Activated T-helper 17 cell treated with anti-CD3 and anti-CD28 coated beads, Interleukin-2, amount 50 U/mL, for 72 hours (primary cell): Measurements from ENCODE around the gene RAP1A. TPM values are rescaled to one million over a fixed set of nuclear protein-coding genes. Genes with fewer than 3 reads are reported as not detected.
A peak's percentile ranks its signal among the peaks of the same experiment; 100 is the strongest.
"Not testable (repeated sequence)": the region's sequence is repeated elsewhere in the genome, so short reads cannot be mapped to it uniquely, and the experiment has no call there.

Experiments used
- ATAC-seq: fragments of 150-1000 bp; cut with Tn5 transposase; replicated peaks from 2 replicates; pipeline ENCODE4 v1.10.0; 2021; ENCODE audit warnings: mild to moderate bottlenecking, moderate library complexity
- H3K27ac Mint-ChIP-seq: one replicate; pipeline ENCODE4 v1.8.0; 2022; ENCODE audit warnings: mixed read lengths
- H3K27me3 Mint-ChIP-seq: one replicate; pipeline ENCODE4 v1.8.0; 2022; ENCODE audit warnings: mixed read lengths
- H3K36me3 Mint-ChIP-seq: one replicate; pipeline ENCODE4 v1.8.0; 2022; ENCODE audit warnings: low read depth, mild to moderate bottlenecking, mixed read lengths
- H3K4me1 Mint-ChIP-seq: one replicate; pipeline ENCODE4 v1.8.0; 2022; ENCODE audit warnings: mixed read lengths
- H3K4me3 Mint-ChIP-seq: one replicate; pipeline ENCODE4 v1.8.0; 2022; ENCODE audit warnings: mild to moderate bottlenecking, mixed read lengths
- H3K9me3 Mint-ChIP-seq: one replicate; pipeline ENCODE4 v1.8.0; 2022; ENCODE audit warnings: mixed read lengths
- total RNA-seq, 2 donors: library from RNA; stranded (reverse); gene quantifications; one replicate each; pipeline ENCODE4 v1.2.3, GENCODE V29; 2022

RAP1A gene
- total RNA-seq, 2 donors from 2014 or later = 155 to 209 TPM

GRCh38 chr1:111685293-111686153 lies 65.9 kb downstream of the RAP1A start:
- ATAC-seq, H3K4me3 Mint-ChIP-seq: not testable (repeated sequence)

GRCh38 chr1:111690306-111690617 lies 70.7 kb downstream of the RAP1A start:
- H3K27me3 Mint-ChIP-seq = no peaks in the 10 kb centered on the region
- peaks cover 83% of the 10 kb centered on the region for H3K36me3 Mint-ChIP-seq
- H3K4me1 Mint-ChIP-seq = peaks cover 37% of the 10 kb centered on the region
- H3K27ac Mint-ChIP-seq = no peak overlapping the region
- ATAC-seq = no peak
- H3K9me3 Mint-ChIP-seq = no peaks in the 10 kb centered on the region
- H3K4me3 Mint-ChIP-seq = no peak overlapping the region

More at GRCh38 chr1:111685293-111686153, 65.9 kb downstream of the RAP1A start:
- H3K4me1 Mint-ChIP-seq = peaks cover 52% of the 10 kb centered on the region
- H3K36me3 Mint-ChIP-seq = peaks cover 70% of the 10 kb centered on the region
- not testable (repeated sequence) for H3K27me3 Mint-ChIP-seq
- peak overlapping the region; percentile 15 for H3K27ac Mint-ChIP-seq
- H3K9me3 Mint-ChIP-seq = peaks cover 15% of the 10 kb centered on the region

GRCh38 chr1:111691886-111692285 lies 72.3 kb downstream of the RAP1A start:
- Mint-ChIP-seq H3K4me3 (no peak overlapping the region), H3K4me1 (peaks cover 30% of the 10 kb centered on the region), H3K27me3 (no peaks in the 10 kb centered on the region), H3K36me3 (peaks cover 97% of the 10 kb centered on the region), H3K9me3 (no peaks in the 10 kb centered on the region), H3K27ac (no peak overlapping the region)
- ATAC-seq = no peak

- H3K27me3 Mint-ChIP-seq = no peaks in the 10 kb centered on the region
- ATAC-seq = no peak
- H3K36me3 Mint-ChIP-seq = peaks cover 98% of the 10 kb centered on the region
- H3K9me3 Mint-ChIP-seq = no peaks in the 10 kb centered on the region
- H3K4me1 Mint-ChIP-seq = peaks cover 28% of the 10 kb centered on the region
- H3K27ac Mint-ChIP-seq = no peak overlapping the region
- H3K4me3 Mint-ChIP-seq = no peak overlapping the region
These were observed 76.2 kb downstream of the RAP1A start for GRCh38 chr1:111695801-111696200.

GRCh38 chr1:111696330-111696729 lies 76.7 kb downstream of the RAP1A start:
- H3K4me1 Mint-ChIP-seq = peaks cover 33% of the 10 kb centered on the region
- H3K36me3 Mint-ChIP-seq = peaks cover 98% of the 10 kb centered on the region
- H3K27me3 Mint-ChIP-seq = no peaks in the 10 kb centered on the region

GRCh38 chr1:111699268-111699667 lies 79.7 kb downstream of the RAP1A start:
- H3K27ac Mint-ChIP-seq = peak overlapping the region; percentile 77
- peaks cover 98% of the 10 kb centered on the region for H3K36me3 Mint-ChIP-seq

More at GRCh38 chr1:111696330-111696729, 76.7 kb downstream of the RAP1A start:
- H3K9me3 Mint-ChIP-seq = no peaks in the 10 kb centered on the region
- ATAC-seq = no peak
- no peak overlapping the region for H3K4me3 Mint-ChIP-seq
- H3K27ac Mint-ChIP-seq = no peak overlapping the region

GRCh38 chr1:111702504-111703050 lies 83.0 kb downstream of the RAP1A start:
- peaks cover 100% of the 10 kb centered on the region for H3K36me3 Mint-ChIP-seq

More at GRCh38 chr1:111699268-111699667, 79.7 kb downstream of the RAP1A start:
- H3K4me3 Mint-ChIP-seq = no peak overlapping the region
- no peaks in the 10 kb centered on the region for H3K27me3 Mint-ChIP-seq
- no peak for ATAC-seq
- peaks cover 25% of the 10 kb centered on the region for H3K4me1 Mint-ChIP-seq
- no peaks in the 10 kb centered on the region for H3K9me3 Mint-ChIP-seq

GRCh38 chr1:111704240-111704639 lies 84.7 kb downstream of the RAP1A start:
- H3K4me1 Mint-ChIP-seq = peaks cover 31% of the 10 kb centered on the region
- H3K9me3 Mint-ChIP-seq = no peaks in the 10 kb centered on the region
- peak overlapping the region; percentile 69 for H3K27ac Mint-ChIP-seq
- ATAC-seq = no peak
- peaks cover 100% of the 10 kb centered on the region for H3K36me3 Mint-ChIP-seq
- H3K27me3 Mint-ChIP-seq = no peaks in the 10 kb centered on the region
- H3K4me3 Mint-ChIP-seq = no peak overlapping the region

More at GRCh38 chr1:111702504-111703050, 83.0 kb downstream of the RAP1A start:
- Mint-ChIP-seq H3K27ac (no peak overlapping the region), H3K27me3 (no peaks in the 10 kb centered on the region), H3K4me1 (peaks cover 31% of the 10 kb centered on the region), H3K9me3 (no peaks in the 10 kb centered on the region), H3K4me3 (no peak overlapping the region)
- ATAC-seq = no peak

GRCh38 chr1:111704776-111705175 lies 85.2 kb downstream of the RAP1A start:
- H3K9me3 Mint-ChIP-seq = no peaks in the 10 kb centered on the region
- H3K4me1 Mint-ChIP-seq = peaks cover 33% of the 10 kb centered on the region
- H3K4me3 Mint-ChIP-seq = no peak overlapping the region
- peak; percentile 89 for ATAC-seq
- peaks cover 100% of the 10 kb centered on the region for H3K36me3 Mint-ChIP-seq
- H3K27ac Mint-ChIP-seq = no peak overlapping the region
- no peaks in the 10 kb centered on the region for H3K27me3 Mint-ChIP-seq

GRCh38 chr1:111705841-111706240 lies 86.3 kb downstream of the RAP1A start:
- Mint-ChIP-seq H3K4me1 (peaks cover 25% of the 10 kb centered on the region), H3K36me3 (peaks cover 100% of the 10 kb centered on the region), H3K27me3 (no peaks in the 10 kb centered on the region), H3K9me3 (no peaks in the 10 kb centered on the region), H3K4me3 (no peak overlapping the region), H3K27ac (peak overlapping the region; percentile 70)
- ATAC-seq = no peak

GRCh38 chr1:111706921-111707320 lies 87.3 kb downstream of the RAP1A start:
- H3K27me3 Mint-ChIP-seq = no peaks in the 10 kb centered on the region
- no peaks in the 10 kb centered on the region for H3K9me3 Mint-ChIP-seq
- peaks cover 17% of the 10 kb centered on the region for H3K4me1 Mint-ChIP-seq
- peak overlapping the region; percentile 60 for H3K27ac Mint-ChIP-seq
- ATAC-seq = no peak
- H3K4me3 Mint-ChIP-seq = no peak overlapping the region
- peaks cover 100% of the 10 kb centered on the region for H3K36me3 Mint-ChIP-seq

- no peaks in the 10 kb centered on the region for H3K27me3 Mint-ChIP-seq
- peak overlapping the region; percentile 60 for H3K27ac Mint-ChIP-seq
- H3K9me3 Mint-ChIP-seq = no peaks in the 10 kb centered on the region
- peaks cover 98% of the 10 kb centered on the region for H3K36me3 Mint-ChIP-seq
- ATAC-seq = no peak
- H3K4me1 Mint-ChIP-seq = peaks cover 17% of the 10 kb centered on the region
- no peak overlapping the region for H3K4me3 Mint-ChIP-seq
These were observed 88.3 kb downstream of the RAP1A start for GRCh38 chr1:111707906-111708305.

- peak; percentile 80 for ATAC-seq
- Mint-ChIP-seq H3K4me3 (peak overlapping the region; percentile 21), H3K9me3 (no peaks in the 10 kb centered on the region), H3K27ac (peak overlapping the region; percentile 75), H3K27me3 (no peaks in the 10 kb centered on the region), H3K36me3 (peaks cover 85% of the 10 kb centered on the region), H3K4me1 (peaks cover 12% of the 10 kb centered on the region)
These were observed 90.4 kb downstream of the RAP1A start for GRCh38 chr1:111709986-111710385.

- Mint-ChIP-seq H3K9me3 (no peaks in the 10 kb centered on the region), H3K27ac (no peak overlapping the region), H3K4me3 (no peak overlapping the region), H3K4me1 (peaks cover 26% of the 10 kb centered on the region), H3K36me3 (peaks cover 56% of the 10 kb centered on the region), H3K27me3 (no peaks in the 10 kb centered on the region)
- no peak for ATAC-seq
These were observed 96.7 kb downstream of the RAP1A start for GRCh38 chr1:111716333-111716732.

- ATAC-seq = no peak
- Mint-ChIP-seq H3K4me3 (no peak overlapping the region), H3K36me3 (peaks cover 46% of the 10 kb centered on the region), H3K27me3 (no peaks in the 10 kb centered on the region), H3K9me3 (no peaks in the 10 kb centered on the region), H3K4me1 (peaks cover 33% of the 10 kb centered on the region), H3K27ac (no peak overlapping the region)
These were observed 97.9 kb downstream of the RAP1A start for GRCh38 chr1:111717450-111717849.
